ENCODE data around the gene UBR4.
A peak's percentile ranks its signal among the peaks of the same experiment; 100 is the strongest.

Gene UBR4

GRCh38 chr1:19205403-19205802 lies 4.7 kb downstream of the UBR4 start:
- DNase-seq (ENCODE audit: low spot score): peak; percentile 45
- TF ChIP-seq, protein P1, sequence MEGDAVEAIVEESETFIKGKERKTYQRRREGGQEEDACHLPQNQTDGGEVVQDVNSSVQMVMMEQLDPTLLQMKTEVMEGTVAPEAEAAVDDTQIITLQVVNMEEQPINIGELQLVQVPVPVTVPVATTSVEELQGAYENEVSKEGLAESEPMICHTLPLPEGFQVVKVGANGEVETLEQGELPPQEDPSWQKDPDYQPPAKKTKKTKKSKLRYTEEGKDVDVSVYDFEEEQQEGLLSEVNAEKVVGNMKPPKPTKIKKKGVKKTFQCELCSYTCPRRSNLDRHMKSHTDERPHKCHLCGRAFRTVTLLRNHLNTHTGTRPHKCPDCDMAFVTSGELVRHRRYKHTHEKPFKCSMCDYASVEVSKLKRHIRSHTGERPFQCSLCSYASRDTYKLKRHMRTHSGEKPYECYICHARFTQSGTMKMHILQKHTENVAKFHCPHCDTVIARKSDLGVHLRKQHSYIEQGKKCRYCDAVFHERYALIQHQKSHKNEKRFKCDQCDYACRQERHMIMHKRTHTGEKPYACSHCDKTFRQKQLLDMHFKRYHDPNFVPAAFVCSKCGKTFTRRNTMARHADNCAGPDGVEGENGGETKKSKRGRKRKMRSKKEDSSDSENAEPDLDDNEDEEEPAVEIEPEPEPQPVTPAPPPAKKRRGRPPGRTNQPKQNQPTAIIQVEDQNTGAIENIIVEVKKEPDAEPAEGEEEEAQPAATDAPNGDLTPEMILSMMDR (IDR thresholded peaks at IDR 0.05; ENCODE audit: extremely low read depth, missing control alignments): no peak

DNA sequence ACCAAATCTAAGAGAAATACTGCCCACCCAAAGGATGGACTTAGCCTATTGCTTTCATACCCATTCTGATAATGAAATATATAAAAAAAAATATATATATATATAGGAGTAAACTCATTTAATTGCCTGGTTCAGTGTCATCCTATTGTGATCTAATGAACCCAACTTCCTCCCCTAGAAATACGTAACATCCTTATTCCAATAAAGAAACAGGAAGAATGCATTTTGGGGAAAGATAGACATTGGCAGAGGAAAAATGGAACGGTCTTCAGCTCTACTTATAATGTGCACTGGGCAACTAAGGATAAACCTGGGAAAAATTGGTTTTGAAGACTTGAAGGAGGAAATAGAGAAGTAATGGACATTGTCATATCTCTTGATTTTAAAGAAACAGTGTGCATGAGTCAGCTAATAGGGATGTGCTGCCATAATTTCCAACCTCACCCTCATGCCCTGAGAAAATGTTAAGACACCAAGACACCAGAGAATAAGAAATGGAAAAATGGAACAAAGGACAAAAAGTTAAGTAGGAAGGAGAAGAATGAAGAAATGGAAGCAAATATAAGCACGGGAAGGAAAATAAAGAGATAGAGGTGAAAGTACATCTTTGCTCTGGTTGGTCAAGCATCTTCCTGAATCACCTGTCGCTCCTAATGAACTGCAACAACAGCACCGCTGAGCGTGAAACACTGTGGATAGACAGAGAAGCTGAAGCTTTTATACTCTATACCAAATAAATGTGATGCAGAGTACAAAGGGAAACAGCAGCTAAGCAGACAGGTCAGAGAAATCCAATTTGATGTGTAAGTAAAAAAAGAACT lies 5.4 kb downstream of the UBR4 start:
- no peak for DNase-seq (ENCODE audit: low spot score)
- TF ChIP-seq, protein P1 (IDR thresholded peaks at IDR 0.05; ENCODE audit: extremely low read depth, missing control alignments): no peak

DNA sequence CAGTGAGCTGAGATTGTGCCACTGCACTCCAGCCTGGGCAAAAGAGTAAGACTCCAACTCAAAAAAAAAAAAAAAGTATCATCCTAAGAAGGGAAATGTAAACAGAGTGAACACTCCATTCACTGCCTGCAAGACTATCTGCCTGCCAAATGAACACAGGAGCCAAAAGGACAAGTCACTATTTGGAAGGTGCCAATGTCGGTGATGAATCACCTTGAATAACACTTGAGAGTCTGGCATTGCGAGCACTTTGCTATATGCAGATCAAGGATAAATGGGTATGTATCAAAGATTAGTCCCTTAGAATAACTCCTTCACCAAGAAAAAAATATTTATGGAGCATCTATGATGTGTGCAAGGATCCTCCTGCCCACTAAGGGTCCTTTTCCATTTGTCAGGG lies 6.6 kb downstream of the UBR4 start:
- no peak for DNase-seq (ENCODE audit: low spot score)
- TF ChIP-seq, protein P1 (IDR thresholded peaks at IDR 0.05; ENCODE audit: extremely low read depth, missing control alignments): no peak

- TF ChIP-seq, protein P1 (IDR thresholded peaks at IDR 0.05; ENCODE audit: extremely low read depth, missing control alignments): no peak
- DNase-seq (ENCODE audit: low spot score): no peak
Measured at GRCh38 chr1:19202396-19202795, 7.7 kb downstream of the UBR4 start.

GRCh38 chr1:19199969-19200604 lies 10.0 kb downstream of the UBR4 start:
- TF ChIP-seq, protein P1 (IDR thresholded peaks at IDR 0.05; ENCODE audit: extremely low read depth, missing control alignments): no peak
- DNase-seq (ENCODE audit: low spot score): no peak

DNA sequence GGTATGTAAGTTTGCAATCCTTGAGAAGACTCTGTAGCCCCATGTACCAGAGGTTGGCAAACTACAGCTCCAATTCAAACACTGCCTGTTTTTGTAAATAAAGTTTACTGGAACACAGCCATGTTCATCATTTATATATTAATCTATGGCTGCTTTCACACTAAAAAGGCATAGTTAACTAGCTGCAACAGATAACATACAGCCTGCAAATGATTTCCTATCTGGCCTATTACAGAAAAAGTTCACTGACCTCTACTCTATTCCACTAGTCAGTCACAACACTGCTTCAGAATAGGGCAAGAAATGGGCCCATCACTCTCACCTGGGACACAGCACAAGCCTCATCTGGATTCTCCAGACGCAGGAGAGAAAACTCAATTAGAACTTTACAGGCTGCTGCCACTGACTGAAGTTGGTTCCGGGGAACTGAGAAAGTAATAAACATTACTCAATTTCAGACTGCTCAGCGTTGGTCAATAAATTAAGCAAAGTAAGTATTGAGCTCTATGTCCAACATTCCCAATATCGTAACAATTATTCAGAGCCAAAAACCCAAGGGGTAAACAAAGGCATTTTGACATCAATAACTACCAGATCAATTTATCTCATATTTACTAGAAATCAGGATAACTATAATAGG lies 10.6 kb downstream of the UBR4 start:
- DNase-seq (ENCODE audit: low spot score): no peak
- TF ChIP-seq, protein P1 (IDR thresholded peaks at IDR 0.05; ENCODE audit: extremely low read depth, missing control alignments): no peak

- no peak for DNase-seq (ENCODE audit: low spot score)
- TF ChIP-seq, protein P1 (IDR thresholded peaks at IDR 0.05; ENCODE audit: extremely low read depth, missing control alignments): no peak
Measured at GRCh38 chr1:19198820-19199219, 11.2 kb downstream of the UBR4 start.

All from GM20000 (cell line).